Activated CD4-positive, alpha-beta T cell treated with anti-CD3 and anti-CD28 coated beads, Interleukin-2, Interleukin-6, amounts not matched to agents 100 ng/mL and 50 ng/mL, durations not matched to agents 16 hours and 8 hours (primary cell): ENCODE data around the gene SLAMF6.
"Not testable (repeated sequence)": the region's sequence is repeated elsewhere in the genome, so short reads cannot be mapped to it uniquely, and the experiment has no call there.

Source experiments
- DNase-seq: peaks from one replicate; pipeline ENCODE4 v3.0.0-alpha.2; 2020

Gene SLAMF6

GRCh38 chr1:160541622-160542302 is 18.7 kb upstream of the SLAMF6 start:
- no peak for DNase-seq

DNA sequence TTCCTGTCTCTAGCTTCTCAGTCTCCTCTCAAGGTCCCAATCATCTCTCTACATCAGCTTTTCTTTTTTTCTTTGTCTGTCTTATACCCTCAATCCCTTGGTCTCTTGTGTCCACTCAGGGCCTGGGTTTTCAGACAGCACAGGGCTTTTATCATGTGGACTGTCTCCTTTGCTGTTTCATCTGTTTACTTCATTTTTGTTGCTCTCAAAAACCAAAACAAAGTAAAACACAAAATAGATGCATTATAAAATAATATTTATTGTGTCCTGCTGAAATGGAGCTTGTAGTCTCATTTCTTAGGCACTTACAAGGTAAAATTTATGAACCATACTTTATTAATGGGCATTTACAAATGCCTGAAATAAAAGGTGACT is 17.8 kb upstream of the SLAMF6 start:
- no peak for DNase-seq

GRCh38 chr1:160539990-160540858 is 17.2 kb upstream of the SLAMF6 start:
- DNase-seq, result peak; percentile 76

GRCh38 chr1:160539684-160539989 is 16.6 kb upstream of the SLAMF6 start:
- DNase-seq, result no peak

- DNase-seq, result no peak
These were observed 16.1 kb upstream of the SLAMF6 start for GRCh38 chr1:160538985-160539651.

DNA sequence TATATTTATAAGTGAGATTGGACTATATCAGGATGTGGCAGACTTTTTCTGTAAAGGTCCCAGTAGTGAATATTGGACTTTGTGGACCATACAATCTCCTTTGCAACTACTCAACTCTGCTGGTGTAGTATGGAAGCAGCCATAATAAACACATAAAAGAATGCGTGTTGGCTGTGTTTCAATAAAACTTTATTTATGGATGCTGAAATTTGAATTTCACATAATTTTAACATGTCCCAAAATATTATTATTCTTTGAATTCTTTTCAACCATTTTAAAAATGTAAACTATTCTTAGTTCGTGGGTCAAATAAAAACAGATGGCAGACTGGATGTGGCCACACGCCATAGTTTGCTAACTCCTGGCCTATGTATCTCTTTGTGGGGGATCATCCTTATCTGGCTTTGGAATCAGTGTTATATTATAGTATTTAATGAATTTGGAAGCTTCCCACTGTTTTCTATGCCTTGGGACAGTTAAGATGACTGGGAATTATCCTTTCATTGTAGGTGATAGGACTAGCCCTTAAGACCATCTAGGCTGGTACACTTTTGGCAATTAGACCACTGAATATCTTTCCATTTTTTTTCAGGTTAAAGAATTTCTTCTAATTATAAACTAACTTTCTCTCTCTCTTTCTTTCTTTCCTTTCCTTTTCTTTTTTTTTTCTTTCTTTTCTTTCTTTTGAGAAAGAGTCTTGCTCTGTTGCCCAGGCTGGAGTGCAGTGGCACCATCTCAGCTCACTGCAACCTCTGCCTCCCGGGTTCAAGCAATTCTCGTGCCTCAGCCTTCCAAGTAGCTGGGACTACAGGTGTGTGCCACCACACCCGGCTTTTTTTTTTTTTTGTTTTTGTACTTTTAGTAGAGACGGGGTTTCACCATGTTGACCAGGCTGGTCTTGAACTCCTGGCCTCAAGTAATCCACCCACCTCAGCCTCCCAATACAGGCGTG is 14.9 kb upstream of the SLAMF6 start:
- DNase-seq, result no peak

GRCh38 chr1:160534823-160535605 is 12.0 kb upstream of the SLAMF6 start:
- DNase-seq, result no peak

GRCh38 chr1:160532557-160532813 is 9.4 kb upstream of the SLAMF6 start:
- DNase-seq, result not testable (repeated sequence)

DNA sequence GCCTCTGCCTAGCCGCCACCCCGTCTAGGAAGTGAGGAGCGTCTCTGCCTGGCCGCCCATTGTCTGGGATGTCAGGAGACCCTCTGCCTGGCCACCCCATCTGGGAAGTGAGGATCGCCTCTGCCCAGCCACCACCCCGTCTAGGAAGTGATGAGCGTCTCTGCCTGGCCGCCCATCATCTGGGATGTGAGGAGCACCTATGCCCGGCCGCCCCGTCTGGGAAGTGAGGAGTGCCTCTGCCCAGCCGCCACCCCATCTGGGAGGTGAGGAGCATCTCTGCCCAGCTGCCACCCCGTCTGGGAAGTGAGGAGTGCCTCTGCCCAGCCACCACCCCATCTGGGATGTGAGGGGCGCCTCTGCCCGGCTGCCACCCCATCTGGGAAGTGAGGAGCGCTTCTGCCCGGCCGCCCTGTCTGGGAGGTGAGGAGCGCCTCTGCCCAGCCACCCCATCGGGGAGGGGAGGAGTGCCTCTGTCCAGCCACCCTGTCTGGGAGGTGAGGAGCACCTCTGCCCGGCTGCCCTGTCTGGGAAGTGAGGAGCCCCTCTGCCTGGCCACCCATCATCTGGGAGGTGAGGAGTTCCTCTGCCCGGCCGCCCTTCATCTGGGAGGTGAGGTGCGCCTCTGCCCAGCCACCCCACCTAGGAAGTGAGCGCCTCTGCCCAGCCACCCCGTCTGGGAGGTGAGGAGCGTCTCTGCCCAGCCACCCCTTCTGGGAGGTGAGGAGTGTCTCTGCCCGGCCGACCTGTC is 8.9 kb upstream of the SLAMF6 start:
- not testable (repeated sequence) for DNase-seq

DNA sequence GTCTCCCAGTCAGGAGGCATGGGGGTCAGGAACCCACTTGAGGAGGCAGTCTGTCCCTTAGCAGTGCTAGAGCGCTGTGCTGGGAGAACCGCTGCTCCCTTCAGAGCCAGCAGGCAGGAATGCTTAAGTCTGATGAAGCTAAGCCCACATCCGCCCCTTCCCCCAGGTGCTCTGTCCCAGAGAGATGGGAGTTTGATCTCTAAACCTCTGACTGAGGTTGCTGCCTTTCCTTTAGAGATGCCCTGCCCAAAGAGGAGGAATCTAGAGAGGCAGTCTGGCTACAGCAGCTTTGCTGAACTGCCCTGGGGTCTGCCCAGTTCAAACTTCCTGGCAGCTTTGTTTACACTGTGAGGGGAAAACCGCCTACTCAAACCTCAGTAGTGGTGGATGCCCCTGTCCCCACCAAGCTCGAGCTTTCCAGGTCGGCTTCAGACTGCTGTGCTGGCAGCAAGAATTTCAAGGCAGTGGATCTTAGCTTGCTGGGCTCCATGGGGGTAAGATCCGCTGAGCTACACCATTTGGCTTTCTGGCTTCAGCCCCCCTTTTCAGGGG is 6.4 kb upstream of the SLAMF6 start:
- not testable (repeated sequence) for DNase-seq

DNA sequence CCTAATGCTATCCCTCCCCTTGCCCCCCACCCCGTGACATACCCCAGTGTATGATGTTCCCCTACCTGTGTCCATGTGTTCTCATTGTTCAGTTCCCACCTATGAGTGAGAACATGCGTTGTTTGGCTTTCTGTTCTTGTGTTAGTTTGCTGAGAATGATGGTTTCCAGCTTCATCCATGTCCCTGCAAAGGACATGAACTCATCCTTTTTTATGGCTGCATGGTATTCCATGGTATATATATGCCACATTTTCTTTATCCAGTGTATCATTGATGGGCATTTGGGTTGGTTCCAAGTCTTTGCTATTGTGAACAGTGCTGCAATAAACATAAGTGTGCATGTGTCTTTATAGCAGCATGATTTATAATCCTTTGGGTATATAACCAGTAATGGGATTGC is 734 bp upstream of the SLAMF6 start:
- not testable (repeated sequence) for DNase-seq

- peak; percentile 19 for DNase-seq
These were observed 919 bp downstream of the SLAMF6 start for GRCh38 chr1:160522136-160522535.

DNA sequence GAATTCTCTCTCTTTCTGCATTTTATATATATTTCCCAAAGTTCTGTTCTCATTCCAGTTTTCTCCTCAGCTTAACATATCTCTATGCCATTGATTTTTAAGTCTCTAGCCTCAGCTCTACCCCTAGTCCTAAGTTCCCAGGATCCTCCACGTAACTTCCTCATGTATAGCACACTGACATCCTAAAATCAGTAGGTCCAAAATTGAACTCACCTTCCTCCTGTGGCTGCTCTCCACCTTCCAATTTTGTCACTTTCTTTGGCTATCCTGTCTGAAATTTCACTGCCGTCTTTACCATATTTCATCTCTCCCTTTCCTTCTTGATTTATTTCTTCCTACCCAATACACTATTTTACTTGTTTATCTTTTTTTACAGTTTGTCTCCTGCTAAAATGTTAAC is 1.5 kb downstream of the SLAMF6 start:
- DNase-seq, result peak; percentile 13

GRCh38 chr1:160520999-160521398 is 2.1 kb downstream of the SLAMF6 start:
- DNase-seq, result peak; percentile 29

GRCh38 chr1:160520582-160520981 is 2.5 kb downstream of the SLAMF6 start:
- DNase-seq, result no peak

DNA sequence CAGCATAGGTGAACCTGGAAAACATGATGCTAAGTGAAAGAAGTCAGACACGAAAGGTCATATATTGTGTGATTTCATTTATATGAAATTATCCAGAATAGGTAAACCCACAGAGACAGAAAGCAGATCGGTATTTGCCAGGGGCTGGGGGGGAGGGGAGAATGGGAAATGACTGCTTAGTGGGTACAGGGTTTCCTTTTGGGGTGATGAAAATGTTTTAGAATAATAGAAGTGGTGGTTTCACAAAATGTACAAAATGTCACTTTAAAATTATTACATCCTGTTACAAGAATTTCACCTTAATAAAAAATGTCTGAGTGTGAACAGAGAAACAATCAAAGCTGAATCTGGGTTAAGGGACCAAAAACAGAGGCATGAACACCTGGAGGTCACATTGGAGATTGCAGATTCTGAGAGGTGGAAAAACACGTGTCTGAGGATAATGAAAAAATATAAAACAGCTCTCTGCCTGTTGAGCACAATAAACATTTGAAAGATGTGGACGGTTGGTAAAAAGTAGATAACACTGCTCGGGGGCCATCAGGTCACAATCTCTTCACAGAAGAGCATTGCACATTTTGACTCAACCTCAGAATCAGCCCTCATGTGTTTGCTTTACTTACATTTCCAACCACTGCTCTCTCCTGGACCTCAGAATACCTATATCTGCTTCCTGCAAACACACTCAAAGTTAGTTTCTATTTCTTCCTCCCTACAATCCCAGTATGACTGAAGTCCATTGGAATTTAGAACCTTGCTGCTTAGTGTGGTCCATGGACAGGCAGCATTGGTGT is 3.2 kb downstream of the SLAMF6 start:
- DNase-seq, result peak; percentile 69

DNA sequence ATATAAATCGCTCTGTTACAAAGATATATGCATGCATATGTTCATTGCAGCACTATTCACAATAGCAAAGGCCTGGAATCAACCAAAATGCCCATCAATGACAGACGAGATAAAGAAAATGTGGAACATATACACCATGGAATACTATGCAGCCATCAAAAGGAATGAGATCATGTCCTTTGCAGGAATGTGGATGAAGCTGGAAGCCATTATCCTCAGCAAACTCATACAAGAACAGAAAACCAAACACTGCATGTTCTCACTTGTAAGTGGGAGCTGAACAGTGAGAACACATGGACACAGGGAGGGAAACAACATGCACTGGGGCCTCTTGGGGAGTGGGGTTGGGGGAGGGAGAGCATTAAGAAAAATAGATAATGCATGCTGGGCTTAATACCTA is 5.5 kb downstream of the SLAMF6 start:
- not testable (repeated sequence) for DNase-seq

GRCh38 chr1:160515908-160516307 is 7.1 kb downstream of the SLAMF6 start:
- not testable (repeated sequence) for DNase-seq

- DNase-seq, result no peak
These were observed 18.4 kb downstream of the SLAMF6 start for GRCh38 chr1:160504651-160505050.

DNA sequence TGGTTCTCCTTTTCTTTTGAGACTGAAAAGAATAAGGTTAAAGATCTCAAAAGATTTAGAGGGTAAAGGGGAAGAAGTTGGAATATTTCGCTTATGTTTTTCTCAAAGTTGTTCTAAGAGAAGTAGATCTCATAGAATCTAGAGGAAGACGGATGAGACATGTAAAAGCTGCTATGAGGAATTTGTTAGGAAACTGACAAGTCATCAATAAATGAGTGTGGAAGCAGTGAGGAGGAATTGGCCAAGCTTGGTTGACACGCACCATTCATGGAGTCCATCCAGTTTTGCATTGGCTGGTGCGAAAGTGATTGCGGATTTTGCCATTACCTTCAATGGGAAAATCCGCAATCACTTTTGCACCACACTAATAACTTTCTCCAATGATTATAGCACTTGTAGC is 20.0 kb downstream of the SLAMF6 start:
- DNase-seq, result no peak
